Urothelium cell line (cell line): Measurements from ENCODE around the gene LYSMD4.
A peak's percentile ranks its signal among the peaks of the same experiment; 100 is the strongest.

Experiments used
- DNase-seq: peaks from one replicate; pipeline ENCODE4 v3.0.0; 2011; ENCODE audit warnings: low spot score, mixed read lengths
- FAIRE-seq: peaks from 2 replicates; lab custom pipeline; 2011; peaks lifted over from hg19 to GRCh38; lab: Jason Lieb, UNC

The LYSMD4 gene

GRCh38 chr15:99707473-99708270 is 25.6 kb downstream of the LYSMD4 start:
- FAIRE-seq, result no peak

DNA sequence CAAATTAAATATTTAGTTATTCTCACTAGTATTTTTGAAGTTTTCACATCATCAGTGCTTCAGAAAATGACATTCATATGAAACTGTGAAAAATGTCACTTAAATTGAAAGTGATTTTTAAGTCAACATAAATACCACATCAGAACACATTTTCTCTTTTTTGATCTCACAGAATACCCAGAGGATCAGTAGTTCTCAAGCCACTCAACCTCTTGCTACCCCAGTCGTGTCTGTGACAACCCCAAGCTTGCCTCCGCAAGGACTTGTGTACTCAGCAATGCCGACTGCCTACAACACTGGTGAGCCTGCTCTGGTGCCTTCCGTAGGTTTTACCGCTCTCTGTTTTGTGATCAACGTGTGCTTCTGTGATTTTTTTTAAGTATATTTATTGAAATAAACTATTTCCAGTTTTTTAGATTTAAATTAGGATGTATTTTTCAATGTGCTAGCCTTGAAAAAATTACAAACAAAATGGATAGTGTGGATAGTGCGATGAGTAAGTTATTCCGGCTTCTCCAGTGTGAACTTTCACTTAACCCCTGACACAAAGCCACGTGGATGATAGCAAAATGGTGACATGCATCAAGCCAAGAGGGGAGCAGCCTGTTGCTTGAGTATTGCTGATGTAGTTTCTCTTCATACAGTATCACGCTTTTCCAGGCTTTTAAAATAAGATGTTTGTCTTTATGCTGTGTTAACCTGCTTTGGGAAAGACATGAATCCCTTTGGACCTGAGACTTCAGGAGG is 26.5 kb downstream of the LYSMD4 start:
- DNase-seq (no peak), FAIRE-seq (no peak)

More at GRCh38 chr15:99707473-99708270, 25.6 kb downstream of the LYSMD4 start:
- no peak for DNase-seq

DNA sequence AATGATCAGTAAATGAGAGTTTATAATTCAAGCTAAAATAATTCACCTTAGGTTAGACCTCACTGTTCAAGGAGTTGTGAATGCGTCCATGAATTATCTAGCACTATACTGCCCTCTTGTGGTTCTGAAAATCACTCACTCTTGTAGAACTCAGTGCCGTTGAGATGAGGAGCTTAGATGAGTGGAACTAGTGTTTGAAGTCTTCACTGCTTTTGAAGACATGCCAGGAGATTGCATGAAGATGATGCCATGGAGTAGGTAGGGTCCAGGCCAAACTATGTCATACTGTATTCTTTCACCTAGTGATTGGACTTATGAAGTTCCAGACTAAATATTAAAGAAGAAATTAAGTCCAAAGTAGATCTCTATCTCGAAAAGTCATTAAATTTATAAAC is 28.8 kb downstream of the LYSMD4 start:
- peak; percentile 62 for DNase-seq
- no peak for FAIRE-seq

DNA sequence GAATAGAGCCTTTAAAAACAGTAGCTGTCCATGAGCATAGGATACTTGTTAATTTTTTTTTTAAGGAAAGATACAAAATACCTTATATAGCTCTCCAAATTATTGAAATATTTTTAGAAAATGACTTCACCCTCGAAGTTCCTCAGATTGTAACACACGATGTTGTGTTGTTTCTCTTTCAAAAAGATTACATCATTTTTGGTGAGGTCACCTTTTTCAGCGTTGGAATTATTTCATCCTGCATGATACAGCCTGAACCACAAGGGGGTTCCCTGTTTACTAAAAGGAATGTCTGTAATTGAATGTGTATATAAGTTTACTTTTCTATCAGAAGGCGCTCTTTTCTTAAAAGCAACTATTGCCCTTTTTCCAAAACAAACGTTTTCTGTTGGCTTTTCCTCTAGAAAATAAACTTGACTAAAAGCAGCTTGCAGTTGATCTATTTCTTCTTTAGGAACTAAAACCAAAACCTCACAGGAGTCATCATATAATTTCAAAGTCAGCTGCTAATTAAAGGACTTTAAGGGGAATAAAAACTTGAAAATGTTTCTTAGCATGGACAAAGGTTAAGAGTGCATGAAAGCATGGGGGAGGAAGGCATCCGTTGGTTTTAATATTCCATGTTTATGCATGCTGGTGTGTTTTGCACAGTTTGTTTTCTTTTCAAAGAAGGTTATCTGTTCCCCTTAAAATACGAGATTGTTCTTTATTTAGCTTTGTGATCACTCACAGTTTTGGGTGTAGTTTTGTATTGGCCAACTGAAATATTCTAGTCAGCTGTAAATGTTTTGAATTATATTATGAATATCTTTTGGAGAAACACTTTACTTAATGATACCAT is 29.4 kb downstream of the LYSMD4 start:
- no peak for FAIRE-seq
- peak; percentile 69 for DNase-seq

DNA sequence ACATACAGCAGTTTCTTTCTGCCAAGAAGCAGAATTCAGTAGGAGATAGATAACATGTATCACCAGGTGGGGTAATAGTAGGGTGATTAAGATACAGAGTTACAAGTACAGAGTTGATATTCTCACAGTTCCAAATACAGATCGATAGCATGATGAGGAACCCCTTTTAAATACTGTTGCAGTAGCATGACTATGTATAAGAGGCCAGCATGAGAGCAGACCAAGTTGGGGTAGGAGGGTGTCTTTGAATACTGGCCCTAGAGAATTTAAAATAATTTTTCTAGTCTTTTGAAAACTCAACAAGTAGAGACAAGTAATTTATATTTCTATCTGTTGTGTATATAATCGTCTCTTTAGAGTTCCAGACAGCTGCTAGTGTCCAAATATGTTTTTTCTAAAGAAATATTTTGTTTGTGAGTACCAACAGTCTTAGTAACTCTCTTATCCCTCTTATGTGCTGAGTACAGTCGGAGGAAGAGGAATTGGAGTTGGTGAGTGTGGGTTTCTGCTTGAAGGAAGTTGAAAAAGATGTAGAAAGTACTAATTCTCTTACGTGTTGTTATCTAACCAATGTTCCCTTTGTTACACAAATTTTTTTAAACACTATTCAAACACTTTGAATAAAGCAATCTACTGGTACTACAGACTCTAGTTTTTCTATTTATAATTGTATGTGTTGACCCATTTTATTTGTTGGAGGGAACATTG is 30.2 kb downstream of the LYSMD4 start:
- FAIRE-seq (no peak), DNase-seq (no peak)

GRCh38 chr15:99696096-99696495 is 37.1 kb downstream of the LYSMD4 start:
- FAIRE-seq (no peak), DNase-seq (no peak)

GRCh38 chr15:99692825-99693224 is 40.4 kb downstream of the LYSMD4 start:
- FAIRE-seq (no peak), DNase-seq (no peak)

DNA sequence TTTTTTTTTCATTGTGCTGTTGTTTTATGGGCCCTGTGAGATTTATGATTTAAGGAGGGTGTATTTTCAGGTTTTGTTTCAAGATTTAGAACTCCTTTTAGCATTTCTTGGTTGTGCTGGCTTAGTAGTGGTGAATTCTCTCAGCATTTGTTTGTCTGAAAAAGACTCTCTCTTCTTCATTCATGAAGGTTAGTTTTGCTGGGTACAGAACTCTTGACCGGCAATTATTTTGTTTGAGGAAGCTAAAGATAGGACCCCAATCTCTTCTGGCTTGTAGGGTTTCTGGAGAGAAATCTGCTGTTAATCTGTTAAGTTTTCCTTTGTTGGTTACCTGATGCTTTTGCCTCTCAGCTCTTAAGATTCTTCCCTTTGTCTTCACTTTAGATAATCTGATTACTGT is 46.9 kb downstream of the LYSMD4 start:
- DNase-seq (no peak), FAIRE-seq (no peak)

DNA sequence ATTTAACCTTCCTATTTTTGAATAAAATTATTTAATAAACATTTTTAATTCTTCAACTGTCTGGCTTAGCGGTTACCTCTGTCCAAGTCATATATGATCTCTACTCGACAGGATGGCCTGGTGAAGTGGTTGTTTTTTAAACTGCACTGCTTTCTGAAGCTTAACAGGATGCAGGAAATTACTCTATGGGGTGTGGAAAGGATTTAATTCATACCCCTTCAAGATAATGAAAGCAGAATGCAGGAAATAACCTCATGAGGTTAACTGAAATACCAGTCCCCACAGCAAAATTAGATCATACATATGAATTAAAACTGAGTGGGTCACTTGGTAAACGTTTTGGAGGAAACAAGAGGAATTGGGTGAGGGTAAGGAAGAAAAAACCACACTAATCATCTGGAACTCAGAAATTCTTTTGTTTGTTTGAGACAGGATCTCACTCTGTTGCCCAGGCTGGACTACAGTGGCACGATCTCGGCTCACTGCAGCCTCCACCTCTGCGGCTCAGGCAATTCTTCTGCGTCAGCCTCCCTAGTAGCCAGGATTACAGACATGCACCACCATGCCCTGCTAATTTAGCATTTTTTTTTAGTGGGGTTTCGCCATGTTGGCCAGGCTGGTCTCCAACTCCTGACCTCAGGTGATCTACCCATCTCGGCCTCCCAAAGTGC is 50.1 kb downstream of the LYSMD4 start:
- FAIRE-seq (no peak), DNase-seq (no peak)

DNA sequence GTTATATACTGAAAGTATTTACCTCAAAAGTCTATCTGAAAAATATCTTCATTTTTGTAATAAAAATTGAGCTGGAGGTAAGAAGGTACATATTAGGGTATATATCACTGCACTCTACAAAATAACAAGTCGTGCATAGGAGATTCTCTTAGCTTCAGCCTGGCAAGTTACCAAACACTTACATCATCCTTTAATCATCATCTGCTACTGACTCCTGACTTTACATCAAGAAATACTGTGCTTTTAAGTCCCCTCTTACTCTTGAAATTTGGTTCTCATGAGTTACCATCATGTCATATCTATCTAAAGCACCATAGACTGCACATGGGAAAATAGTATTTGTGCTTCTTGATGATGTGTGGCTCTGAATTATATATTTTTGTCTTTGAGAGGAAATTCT is 50.8 kb downstream of the LYSMD4 start:
- DNase-seq, result peak; percentile 13
- no peak for FAIRE-seq

- FAIRE-seq, result no peak
- no peak for DNase-seq
Observed at GRCh38 chr15:99681990-99682389, 51.2 kb downstream of the LYSMD4 start.

DNA sequence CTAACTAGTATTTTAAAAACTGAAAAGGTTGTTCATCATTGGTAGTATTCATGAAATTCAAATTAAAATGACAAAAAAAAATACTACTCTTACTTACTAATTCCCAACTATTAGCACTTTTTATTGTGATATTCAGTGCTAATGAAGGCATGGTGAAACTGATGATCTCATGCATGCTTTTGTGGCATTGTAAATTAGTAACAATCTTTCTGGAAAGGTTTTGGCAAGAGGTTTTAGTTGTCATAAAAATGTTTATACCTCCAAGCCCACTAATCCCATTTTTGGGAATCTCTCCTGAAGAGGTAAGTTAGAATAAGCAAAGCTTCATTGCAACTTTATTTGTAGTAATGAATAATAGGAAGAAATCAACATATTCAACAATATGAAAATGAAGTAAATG is 53.0 kb downstream of the LYSMD4 start:
- FAIRE-seq (no peak), DNase-seq (no peak)

DNA sequence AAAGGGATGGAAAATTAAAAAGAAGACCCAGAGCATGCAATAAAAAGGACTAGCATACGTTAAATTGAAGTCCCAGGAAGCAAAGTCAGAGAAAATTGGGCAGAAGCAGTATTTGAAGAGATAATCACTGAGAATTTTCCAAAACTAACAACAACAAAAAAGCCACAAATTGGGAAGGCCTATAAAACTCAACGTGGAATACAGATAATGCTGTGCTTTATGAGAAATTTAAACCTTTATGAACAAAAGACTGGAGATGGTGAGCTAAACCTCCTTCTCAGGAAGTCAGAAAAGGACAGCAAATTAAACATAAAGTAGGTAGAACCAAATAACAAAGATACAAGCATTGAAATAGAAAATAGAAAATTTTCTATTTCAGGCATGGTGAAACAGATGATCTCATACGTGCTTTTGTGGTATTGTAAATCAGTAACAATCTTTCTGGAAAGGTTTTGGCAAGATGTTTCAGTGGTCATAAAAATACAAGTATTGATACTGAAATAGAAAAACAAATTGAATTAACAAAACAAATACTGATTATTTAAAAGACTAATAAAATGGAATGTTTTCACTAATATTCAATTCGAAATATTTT is 55.6 kb downstream of the LYSMD4 start:
- no peak for DNase-seq
- no peak for FAIRE-seq
